Mesenteric fat pad (tissue), 1 donor: ENCODE results near the gene PTPN22. TPM values are rescaled to one million over a fixed set of nuclear protein-coding genes. Genes with fewer than 3 reads are reported as not detected.

Experiments used
- DNase-seq: peaks from one replicate; pipeline ENCODE4 v3.0.0-alpha.2; 2020; ENCODE audit warnings: low spot score
- total RNA-seq: library from RNA; stranded (reverse); fragmentation: NEBNext Ultra II Directional; extraction: Animal tissue kit (Norgen Biotek cat#: 25700); gene quantifications from one replicate; pipeline ENCODE4 v1.2.1, GENCODE V29; 2021
- donor health status: DM: yes; HTN: yes; CAD: no.

PTPN22 gene
- total RNA-seq, 1 donor from 2014 or later: 3.7 TPM

DNA sequence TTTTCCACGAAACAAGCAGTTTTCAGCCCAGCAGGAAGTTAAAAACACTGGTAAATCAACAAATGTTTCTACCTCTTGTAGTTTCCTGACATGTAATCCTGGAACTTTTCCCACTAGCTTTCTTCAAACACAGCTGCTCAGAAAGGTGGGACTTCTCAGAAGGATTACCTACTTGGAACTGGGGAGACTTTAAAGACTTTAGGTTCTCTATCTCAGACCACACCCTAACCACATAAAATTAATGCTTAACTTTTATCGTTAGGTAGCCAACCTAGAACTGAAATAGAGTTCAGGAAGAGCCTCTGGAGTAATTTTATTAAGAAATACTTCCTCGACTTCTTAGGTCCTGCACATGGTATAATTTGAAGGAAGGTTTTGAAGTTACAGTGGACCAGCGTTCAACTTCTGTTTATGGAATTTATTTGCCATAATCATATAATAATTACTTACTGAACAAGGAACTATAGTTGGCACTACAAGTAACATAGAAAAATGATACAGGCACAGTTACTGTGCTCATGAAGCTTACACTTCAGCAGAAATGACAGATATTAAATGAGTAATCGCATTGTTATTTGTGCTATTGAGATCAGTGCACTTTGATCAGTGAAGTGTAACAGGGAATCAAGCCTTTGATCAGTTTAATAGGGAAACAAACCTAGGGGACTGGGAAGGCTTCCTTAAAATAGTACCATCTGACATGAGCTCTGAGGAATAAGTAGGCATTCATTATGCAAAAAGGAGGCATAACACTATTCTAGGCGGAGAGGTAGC, 16.1 kb upstream of the PTPN22 start, which contains the start of gene BCL2L15:
TSS of gene BCL2L15 (minus strand) at position 180 of the 774 bp plus-strand sequence. CDS start 206 bp downstream, outside the sequence.
- no peak for DNase-seq

- DNase-seq: no peak
Measured at GRCh38 chr1:113886417-113887401, 15.2 kb upstream of the PTPN22 start.

DNA sequence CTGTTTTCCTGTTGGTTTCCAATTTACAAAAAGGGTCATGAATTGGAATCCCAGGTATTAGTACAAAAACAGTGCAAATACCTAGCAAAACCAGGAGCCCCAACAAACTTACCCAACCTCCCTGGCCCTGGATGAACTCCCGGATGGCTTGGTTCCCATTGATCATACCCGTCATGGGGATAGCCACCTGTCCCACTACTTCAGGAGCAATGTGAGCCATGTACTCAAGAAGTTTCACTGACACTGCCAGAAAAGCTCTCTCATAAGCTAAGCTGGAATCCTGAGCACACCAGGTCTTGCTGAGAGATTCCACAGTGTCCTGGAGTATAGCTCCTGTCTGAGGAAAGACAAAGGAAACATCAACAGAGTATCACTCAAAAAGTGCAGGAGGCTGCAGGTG, 10.1 kb upstream of the PTPN22 start:
- no peak for DNase-seq

DNA sequence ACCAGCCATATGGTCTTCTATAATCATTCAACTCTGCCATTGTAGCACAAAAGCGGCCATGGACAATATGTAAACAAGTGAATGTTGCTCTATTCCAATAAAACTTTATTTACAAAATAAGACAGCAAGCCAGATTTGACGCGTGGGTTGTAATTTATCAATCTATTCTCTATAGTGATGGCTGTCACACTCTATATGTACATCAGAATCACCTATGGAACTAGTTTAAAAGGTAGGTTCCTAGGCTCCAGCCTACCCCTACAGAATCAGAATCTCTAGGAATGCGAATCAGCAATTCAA, 8.2 kb upstream of the PTPN22 start:
- no peak for DNase-seq

DNA sequence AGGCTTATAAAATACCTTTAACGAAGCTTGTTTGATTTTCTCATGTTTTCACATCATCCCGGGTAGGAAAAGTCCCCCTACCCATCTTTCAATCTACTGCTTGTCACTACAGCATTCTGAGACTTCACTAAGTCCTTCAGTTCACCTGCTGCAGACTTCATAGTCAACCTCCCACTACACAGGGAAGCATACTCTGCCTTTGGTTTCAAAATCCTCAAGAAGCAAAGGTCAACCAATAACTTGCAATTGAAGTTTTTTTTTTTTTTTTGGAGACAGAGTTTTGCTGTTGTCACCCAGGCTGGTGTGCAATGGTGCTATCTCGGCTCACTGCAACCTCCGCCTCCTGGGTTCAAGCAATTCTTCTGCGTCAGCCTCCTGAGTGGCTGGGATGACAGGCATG, 4.7 kb upstream of the PTPN22 start:
- no peak for DNase-seq

- no peak for DNase-seq
Measured at GRCh38 chr1:113875714-113876113, 4.2 kb upstream of the PTPN22 start.

DNA sequence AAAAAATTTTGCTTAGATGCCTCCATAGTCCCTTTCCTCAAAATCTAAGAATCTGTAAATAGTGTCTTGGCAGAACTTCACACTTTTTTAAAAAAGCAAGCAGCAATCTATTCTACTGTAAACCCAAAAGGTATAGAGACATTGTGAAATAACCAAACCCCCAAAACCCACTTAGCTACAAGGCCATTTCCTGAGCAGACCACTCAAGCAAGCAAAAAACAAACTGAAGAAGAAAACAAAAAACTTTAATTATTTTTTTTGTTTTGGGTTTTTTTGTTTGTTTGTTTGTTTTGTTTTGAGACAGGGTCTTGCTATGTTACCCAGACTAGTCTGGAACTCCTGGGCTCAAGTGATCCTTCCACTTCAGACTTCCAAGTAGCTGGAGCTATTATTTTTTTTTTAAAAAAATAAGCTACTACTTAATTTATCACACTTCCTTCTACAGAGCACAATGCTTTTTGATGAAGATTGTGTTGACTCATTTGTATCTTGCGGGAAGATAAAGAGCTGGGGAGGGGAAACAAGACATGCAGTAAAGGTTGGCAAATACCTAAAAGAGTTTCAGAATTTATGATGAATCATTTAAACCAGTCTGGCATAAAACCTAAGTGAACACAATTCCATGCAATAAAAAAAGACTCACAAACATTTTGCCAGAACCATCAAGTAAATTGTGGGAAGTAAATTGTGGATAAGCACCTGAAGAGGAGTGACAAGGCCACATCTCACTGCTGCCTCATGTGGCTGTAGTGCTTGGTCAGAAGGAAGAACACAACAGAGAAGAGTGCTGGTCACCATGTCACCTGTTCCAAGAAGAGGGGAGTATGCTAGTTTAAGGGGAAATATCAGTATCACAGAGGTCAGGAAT, 2.7 kb upstream of the PTPN22 start:
- no peak for DNase-seq

DNA sequence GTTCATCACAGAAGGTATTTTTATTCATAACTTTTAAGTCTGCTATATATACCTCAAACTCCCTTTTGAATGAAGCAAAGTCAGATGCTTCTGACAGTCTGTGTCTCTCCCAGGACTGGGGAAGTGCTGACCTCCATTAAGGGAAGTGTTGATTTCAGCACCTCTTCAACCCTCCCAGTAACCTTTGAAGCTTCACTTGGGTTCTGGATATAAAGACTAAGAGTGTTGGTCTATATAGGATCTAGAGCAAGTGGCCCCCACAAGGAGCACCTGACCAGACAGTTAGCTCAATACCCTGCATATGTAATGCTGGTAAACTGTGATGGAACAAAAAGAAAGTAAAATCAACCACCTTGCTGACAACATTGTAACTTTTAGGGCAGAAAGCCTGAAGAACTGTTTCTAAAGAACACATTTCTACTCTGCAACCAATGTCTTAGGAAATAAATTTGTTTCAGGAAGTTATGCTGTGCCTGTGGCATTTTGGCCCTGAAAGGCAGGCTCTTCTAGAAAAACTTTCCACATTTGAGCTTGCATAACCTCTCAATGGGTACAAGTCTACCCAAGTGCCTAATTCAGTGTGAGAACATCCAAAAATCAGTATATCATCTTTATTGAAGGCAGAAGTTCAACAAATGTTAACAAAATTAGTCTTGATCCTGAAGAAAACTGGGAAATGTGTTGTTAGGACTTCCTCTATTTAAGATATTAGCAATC, 865 bp upstream of the PTPN22 start:
- no peak for DNase-seq

DNA sequence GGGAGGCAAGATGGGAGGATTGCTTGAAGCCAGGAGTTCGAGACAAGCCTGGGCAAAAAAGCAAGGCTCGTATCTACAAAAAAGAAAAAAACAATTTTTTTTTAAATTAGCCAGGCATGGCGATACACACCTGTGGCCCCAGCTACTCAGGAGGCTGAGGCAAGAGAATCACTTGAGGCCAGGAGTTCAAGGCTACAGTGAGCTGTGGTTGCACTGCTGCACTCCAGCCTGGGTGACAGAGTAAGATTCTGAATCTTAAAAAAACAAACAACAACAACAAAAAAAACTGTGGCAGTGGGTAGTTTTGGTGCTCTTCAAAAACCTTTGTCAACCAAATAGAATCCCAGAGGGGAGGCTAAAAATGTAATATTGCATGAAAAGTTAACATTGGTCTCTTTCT, 734 bp downstream of the PTPN22 start:
- no peak for DNase-seq

DNA sequence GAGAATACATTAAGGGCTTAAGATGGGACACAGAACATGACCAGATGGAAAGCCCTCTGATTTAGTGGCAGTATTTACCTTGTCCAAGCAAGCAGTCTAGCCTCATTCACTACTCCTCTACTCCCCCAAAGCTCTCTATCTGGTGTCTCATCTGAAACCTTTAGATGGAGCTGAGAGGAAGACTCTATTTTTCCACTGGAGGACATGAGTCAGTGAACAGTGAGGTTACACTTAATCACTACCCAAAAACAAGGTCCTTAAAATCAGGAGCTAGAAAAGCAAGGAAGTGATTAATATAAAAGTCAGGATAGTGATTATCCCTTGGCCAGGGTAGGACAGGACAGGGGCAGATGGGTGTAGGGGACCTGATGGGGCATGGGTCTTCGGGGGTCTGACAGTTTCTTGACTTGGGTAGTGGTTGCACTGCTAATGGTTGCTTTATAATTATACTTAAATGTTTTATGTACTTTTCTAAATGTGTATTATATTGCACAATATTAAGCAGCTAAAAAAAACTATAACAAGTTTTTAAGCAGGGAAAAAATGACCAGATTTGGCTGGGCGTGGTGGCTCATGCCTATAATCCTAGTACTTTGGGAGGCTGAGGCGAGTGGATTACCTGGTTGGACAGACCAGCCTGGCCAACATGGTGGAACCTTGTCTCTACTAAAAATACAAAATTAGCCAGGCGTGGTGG, 3.0 kb downstream of the PTPN22 start:
- no peak for DNase-seq

GRCh38 chr1:113861641-113862040, 9.9 kb downstream of the PTPN22 start:
- no peak for DNase-seq

DNA sequence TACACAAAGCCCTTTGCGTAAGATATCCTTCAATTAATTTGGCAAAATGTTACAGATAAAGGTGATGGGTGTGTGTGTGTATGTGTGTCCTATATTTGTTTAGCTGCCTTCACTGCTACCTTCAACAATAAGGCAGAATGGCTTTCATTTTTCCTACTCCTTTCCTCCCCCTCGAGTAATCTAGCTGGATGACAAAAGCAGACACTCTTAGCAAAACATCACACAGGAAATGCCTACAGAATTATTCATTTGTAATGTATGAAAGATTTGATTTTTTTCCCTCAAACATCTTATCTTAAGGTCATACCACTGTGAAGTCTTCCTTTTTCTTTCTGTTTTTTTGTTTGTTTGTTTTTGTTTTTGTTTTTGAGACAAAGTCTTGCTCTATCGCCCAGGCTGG, 10.6 kb downstream of the PTPN22 start:
- no peak for DNase-seq

DNA sequence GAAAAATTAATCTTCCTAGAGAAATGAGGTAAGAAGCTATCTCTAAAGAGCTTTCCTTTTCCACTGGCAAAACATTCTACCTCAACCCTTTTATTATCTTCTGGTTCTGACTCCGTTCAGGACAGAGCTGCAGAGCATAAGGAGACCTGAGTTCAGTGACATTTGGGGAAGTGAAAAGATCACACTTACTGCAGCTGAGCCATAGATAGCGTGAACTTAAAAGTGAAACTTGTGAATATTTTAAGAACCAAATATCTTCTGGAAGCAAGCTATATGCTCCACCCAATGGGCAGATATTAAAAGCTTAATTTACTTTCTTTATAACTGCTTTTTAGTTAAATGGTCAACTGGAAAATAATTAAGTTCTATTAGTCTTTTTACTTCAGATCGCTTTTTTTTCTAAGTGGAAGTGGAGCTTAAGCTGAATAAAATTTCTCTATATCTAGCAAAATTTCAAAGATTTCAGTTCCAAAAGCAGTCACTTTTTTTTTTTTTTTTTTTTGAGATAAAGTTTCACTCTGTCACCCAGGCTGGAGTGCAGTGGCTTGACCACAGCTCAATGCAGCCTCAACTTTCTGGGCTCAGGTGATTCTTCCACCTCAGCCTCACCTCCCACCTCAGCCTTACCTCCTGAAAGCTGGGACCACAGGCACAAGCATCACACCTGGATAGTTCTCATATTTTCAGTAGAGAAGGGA, 11.9 kb downstream of the PTPN22 start:
- DNase-seq: no peak

GRCh38 chr1:113858982-113859381, 12.5 kb downstream of the PTPN22 start:
- no peak for DNase-seq

DNA sequence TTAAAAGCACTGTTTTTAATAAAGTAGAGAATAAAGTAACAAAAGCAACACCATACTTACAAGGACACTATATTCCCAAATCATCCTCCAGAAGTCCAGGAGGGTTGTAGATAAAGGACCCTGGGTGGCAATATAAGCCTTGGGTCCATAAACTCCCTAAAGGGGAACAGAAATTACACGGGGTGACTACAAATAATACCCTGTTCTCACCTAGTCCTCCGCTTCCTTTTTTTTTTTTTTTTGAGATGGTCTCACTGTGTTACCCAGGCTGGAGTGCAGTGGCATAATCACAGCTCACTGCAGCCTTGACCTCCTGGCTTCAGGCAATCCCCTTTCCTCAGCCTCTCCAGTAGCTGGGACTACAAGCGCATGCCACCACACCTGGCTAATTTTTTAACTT, 13.1 kb downstream of the PTPN22 start:
- DNase-seq: no peak

- DNase-seq: no peak
Measured at GRCh38 chr1:113857776-113858175, 13.7 kb downstream of the PTPN22 start.

GRCh38 chr1:113856401-113856790, 15.1 kb downstream of the PTPN22 start:
- no peak for DNase-seq

DNA sequence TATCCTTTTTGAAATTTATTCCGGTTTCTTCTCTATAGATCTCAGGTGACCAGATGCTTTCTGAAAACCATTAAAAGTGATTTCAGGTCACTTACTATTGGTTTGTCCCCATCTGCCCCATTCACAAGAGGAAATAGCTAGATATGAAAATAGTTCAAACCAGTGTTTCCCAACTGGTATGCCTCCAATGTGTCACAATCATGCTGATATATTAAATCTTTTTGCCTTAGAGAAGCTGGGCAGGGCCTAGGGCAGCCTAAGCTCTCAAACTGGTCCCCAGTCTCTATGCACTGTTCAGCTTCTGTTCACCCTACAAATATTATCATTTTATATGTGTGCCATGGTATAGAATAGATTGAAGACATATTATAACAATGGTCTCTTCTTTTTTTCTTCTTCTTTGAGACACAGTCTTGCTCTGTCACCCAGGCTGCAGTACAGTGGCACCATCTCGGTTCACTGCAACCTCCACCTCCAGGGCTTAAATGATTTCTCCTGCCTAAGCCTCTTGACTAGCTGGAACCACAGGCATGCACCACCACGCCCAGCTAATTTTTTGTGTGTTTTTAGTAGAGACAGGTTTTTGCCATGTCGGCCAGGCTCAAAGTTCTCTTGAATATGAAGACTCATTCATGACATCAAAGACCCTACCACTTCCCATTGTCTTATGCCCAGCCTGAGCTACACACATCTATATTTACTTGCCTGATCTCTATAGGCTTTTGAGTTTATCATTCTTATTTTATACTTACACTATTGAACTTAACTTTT, 15.7 kb downstream of the PTPN22 start:
- no peak for DNase-seq

DNA sequence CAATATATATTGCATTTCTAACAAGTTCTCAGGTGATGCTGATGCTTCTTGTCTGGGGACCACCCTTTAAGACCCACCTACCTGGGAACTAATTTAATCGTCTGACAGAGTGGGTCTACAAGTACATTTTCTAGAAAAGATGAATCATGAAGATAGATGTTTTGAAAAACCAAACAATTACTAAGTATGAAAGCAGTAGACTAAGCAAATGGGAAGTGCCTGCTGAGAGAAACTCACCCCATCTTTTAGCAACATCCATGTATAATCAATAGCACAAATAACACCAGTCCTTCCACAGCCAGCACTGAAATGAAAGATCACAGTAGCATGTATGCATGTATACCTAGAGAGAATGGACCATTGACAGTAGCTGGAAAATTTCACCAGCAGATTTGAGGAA, 17.3 kb downstream of the PTPN22 start:
- DNase-seq: no peak
